ENCODE data around the gene RANBP6. TPM values are rescaled to one million over a fixed set of nuclear protein-coding genes. Genes with fewer than 3 reads are reported as not detected.

RANBP6 gene
- total RNA-seq, result 30.8 and 31.1 TPM in 2 replicates

DNA sequence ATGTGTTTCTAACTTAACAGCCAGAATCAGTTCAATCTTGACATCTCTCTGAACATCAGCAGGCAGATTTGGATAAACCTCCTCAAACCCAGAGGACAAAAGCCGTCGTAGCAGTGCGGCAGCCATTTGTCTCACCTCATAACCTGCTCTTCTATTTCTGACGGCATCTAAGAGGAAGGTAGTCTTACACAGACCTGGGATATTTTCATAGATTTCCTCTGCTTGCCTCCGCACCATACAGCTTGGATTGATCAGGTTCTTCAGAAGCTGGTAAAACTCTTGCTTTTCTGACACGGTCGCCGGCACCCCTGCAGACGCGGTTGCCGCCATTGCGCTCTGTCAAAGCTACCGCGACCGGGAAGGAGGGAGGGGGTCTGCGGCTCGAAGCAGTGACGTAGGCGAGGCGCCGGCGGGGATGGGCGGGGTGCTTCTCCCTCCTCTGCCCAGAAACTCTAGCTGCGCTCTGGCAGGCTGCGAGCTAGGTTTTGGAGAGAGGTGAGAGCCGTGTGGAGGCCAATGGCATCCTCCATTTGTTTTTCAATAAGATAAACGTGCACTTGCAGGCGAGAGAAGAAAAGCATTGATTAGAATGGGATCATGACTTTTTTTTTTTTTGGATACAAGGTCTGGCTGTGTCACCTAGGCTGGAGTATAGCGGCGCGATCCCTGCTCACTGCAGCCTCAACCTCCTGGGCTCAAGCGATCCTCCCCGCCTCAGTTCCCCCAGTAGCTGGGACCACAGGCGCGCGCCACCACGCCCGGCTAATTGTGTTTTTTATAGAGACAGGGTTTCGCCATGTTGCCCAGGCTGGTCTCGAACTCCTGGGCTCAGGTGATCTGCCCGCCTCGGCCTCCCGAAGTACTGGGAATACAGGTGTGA lies at the start of gene RANBP6:
Gene RANBP6, minus strand, starts transcription at position 347 of the 880 bp plus-strand sequence. Its CDS starts 17 bp downstream, at position 330.

Small RNA genes lying within 50 kb of the gene (small RNA-seq; reads per million reads assigned to genes)
- not detected for gene MIR4665

Other genes starting within 250 kb of the RANBP6 start
- gene ERMP1, start 182.5 kb downstream of the RANBP6 start, total RNA-seq, result 13.7 and 14.8 TPM in 2 replicates
- not detected in 2 replicates for gene MLANA, start 124.7 kb downstream of the RANBP6 start, total RNA-seq
- 0.11 and 0.13 TPM in 2 replicates for gene IL33, start 200.2 kb upstream of the RANBP6 start, total RNA-seq

All from articular chondrocyte of knee joint (primary cell).